Measurements from ENCODE around the gene CIDEB.

- TF ChIP-seq POLR2AphosphoS5 (IDR thresholded peaks at IDR 0.05; ENCODE audit: low read depth, low read length): no peak
- TF ChIP-seq CTCF (IDR thresholded peaks at IDR 0.05): no peak
Observed at GRCh38 chr14:24290746-24291145, 17.0 kb downstream of the CIDEB start.
